Measurements from ENCODE around the gene CD22. TPM values are rescaled to one million over a fixed set of nuclear protein-coding genes. Genes with fewer than 3 reads are reported as not detected.

The CD22 gene
- total and polyA plus RNA-seq, 2 donors (not counting 3 experiments of a cell fraction or from before 2014, with no cell fraction given) = not detected

DNA sequence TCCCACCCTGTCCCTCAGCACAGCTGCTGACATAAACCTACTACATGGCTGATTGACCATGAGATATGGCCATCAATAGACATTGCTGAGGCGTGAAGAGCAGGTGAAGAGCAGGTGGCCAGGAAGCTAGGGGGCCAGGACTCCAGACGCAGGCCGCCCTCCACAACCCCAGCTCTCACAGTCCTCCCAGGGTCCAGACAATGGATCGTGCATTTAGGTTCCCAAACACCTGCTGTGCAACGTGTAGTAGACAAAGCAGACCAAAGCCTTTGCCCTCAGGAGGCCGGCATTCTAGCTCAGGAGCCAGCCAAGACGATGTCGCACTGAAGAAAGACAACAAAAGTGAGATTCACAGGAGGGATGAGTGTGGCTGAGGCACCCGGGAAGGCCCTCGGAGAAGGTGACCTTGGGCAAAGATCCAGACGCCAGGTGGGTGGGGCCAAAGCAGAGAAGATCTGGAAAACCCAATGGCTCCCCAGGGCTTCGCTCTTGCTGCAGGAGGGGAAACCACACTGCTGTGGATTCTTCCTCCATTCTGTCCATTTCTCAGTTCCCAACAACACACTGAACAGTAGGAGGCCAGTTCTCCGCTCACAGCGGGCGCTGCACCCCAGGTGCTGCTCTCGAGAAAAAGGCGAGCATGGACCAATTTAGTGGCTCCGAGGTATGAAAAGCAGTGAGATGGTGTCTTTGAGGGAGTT lies 20.1 kb downstream of the CD22 start:
- BruUV-seq (replicated peaks) = no TSS peak
- FAIRE-seq (no peak), DNase-seq (ENCODE audit: low read depth, low spot score) (no peak)
- no peaks in the 10 kb centered on the region for H3K9me3 ChIP-seq (replicated peaks; ENCODE audit: control insufficient read depth, insufficient read depth, low read length)
- H3K9ac ChIP-seq (replicated peaks; ENCODE audit: extremely low read depth, insufficient read depth, low read length) = no peak overlapping the region
- H2AFZ ChIP-seq (ENCODE audit: low read depth, low read length) = no peak overlapping the region
- H3K27ac ChIP-seq (ENCODE audit: insufficient read depth, low read depth, low read length) = no peak overlapping the region
- dilution Hi-C loops (cut with MboI; ENCODE audit: extremely low pct_ligation_motif_present, low sequenced_read_pairs) = no loop called here
- no peaks in the 10 kb centered on the region for H3K9me1 ChIP-seq (replicated peaks; ENCODE audit: control insufficient read depth, extremely low read depth, insufficient read depth, low read length)
- TF ChIP-seq FOS (IDR thresholded peaks at IDR 0.05; ENCODE audit: borderline replicate concordance, insufficient read depth, low read length) = no peak
- H3K27me3 ChIP-seq (ENCODE audit: control insufficient read depth in 2 of 2, insufficient read depth in 2 of 2, low read length in 2 of 2) = no peaks in the 10 kb centered on the region
- H3K4me1 ChIP-seq (ENCODE audit: control insufficient read depth, extremely low read depth, insufficient read depth, low read length) = no peaks in the 10 kb centered on the region
- no peaks in the 10 kb centered on the region for H3K79me2 ChIP-seq (ENCODE audit: control insufficient read depth, insufficient read depth, low read length)
- intact Hi-C loops (cut with micrococcal nuclease) = no loop called here
- H3K4me2 ChIP-seq (ENCODE audit: insufficient read depth, low read length) = no peak overlapping the region
- H3K36me3 ChIP-seq (ENCODE audit: control insufficient read depth in 2 of 2, extremely low read depth in 1 of 2, insufficient read depth in 2 of 2, low read length in 2 of 2) = no peaks in the 10 kb centered on the region
- CTCF ChIA-PET = interaction anchor here (1.8 kb wide), 1 partner anchor 146 kb away, joined by 8 read pairs; no protein-coding TSS in a partner anchor
- H4K20me1 ChIP-seq (replicated peaks; ENCODE audit: control insufficient read depth, extremely low read depth, insufficient read depth, low read length) = no peaks in the 10 kb centered on the region
- no peak overlapping the region for H3K4me3 ChIP-seq (replicated peaks in 1 of 3; ENCODE audit: insufficient read depth in 1 of 3, low read depth in 1 of 3, low read length in 3 of 3)
- POLR2A ChIA-PET = no interaction called here

DNA sequence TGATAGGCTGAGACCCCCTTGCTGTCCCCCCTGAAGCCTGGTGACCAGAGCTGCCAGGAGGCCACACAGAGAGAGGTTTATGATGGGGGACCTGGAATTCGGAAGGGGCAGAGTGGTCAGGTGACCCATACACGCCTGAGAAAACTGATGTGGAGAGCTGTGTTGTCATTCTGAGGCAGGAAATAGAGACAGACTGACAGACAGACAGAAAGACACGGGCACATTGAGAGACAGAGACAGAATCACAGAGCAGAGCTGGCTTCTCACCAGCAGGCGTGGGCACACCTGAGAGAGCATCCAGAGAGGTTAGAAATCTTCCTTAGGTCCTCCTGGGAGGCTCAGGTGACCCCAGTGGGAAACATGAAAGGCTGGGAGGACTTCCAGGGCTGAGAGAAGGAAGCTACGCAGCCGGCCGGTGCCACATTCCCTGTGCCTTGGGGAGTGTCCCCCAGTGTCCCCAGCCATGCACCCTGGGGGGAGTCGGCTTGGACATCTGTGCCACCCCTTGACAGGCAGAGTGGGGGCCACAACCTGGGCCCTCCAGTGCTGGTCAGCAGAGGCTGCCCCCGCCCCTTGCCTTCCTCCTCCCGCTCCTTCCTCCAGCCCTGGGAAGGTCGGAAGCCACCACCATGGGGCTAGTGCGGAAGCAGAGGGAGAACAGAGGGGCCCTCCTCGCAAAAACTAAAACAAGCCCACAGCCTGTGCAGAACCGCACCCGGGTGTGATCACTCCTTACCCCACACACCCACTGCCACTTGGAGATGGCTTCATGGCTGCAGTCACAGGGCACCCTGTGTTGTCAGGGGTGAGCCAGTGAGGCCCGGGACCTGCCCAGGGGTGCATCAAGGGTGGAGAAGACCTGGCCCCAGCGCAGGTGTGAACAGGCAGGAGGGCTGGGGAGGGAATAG lies 20.9 kb downstream of the CD22 start:
- no peak for DNase-seq (ENCODE audit: low read depth, low spot score)

More for the DNA sequence above, 20.9 kb downstream of the CD22 start:
- Histone ChIP-seq H3K4me3 (replicated peaks in 1 of 3; ENCODE audit: insufficient read depth in 1 of 3, low read depth in 1 of 3, low read length in 3 of 3) (no peak overlapping the region), H3K9ac (replicated peaks; ENCODE audit: extremely low read depth, insufficient read depth, low read length) (no peak overlapping the region), H3K27ac (ENCODE audit: insufficient read depth, low read depth, low read length) (no peak overlapping the region), H3K27me3 (ENCODE audit: control insufficient read depth in 2 of 2, insufficient read depth in 2 of 2, low read length in 2 of 2) (no peaks in the 10 kb centered on the region), H3K36me3 (ENCODE audit: control insufficient read depth in 2 of 2, extremely low read depth in 1 of 2, insufficient read depth in 2 of 2, low read length in 2 of 2) (no peaks in the 10 kb centered on the region), H3K79me2 (ENCODE audit: control insufficient read depth, insufficient read depth, low read length) (no peaks in the 10 kb centered on the region), H3K9me1 (replicated peaks; ENCODE audit: control insufficient read depth, extremely low read depth, insufficient read depth, low read length) (no peaks in the 10 kb centered on the region), H3K4me1 (ENCODE audit: control insufficient read depth, extremely low read depth, insufficient read depth, low read length) (no peaks in the 10 kb centered on the region), H4K20me1 (replicated peaks; ENCODE audit: control insufficient read depth, extremely low read depth, insufficient read depth, low read length) (no peaks in the 10 kb centered on the region), H3K4me2 (ENCODE audit: insufficient read depth, low read length) (no peak overlapping the region), H2AFZ (ENCODE audit: low read depth, low read length) (no peak overlapping the region), H3K9me3 (replicated peaks; ENCODE audit: control insufficient read depth, insufficient read depth, low read length) (no peaks in the 10 kb centered on the region)
- no peak for TF ChIP-seq GATA2 (IDR thresholded peaks at IDR 0.05; ENCODE audit: insufficient read depth, insufficient read length, low read depth, low read length)
- no peak for TF ChIP-seq POLR2A (IDR thresholded peaks at IDR 0.05; ENCODE audit: low read depth, low read length)
- TF ChIP-seq, protein P1, sequence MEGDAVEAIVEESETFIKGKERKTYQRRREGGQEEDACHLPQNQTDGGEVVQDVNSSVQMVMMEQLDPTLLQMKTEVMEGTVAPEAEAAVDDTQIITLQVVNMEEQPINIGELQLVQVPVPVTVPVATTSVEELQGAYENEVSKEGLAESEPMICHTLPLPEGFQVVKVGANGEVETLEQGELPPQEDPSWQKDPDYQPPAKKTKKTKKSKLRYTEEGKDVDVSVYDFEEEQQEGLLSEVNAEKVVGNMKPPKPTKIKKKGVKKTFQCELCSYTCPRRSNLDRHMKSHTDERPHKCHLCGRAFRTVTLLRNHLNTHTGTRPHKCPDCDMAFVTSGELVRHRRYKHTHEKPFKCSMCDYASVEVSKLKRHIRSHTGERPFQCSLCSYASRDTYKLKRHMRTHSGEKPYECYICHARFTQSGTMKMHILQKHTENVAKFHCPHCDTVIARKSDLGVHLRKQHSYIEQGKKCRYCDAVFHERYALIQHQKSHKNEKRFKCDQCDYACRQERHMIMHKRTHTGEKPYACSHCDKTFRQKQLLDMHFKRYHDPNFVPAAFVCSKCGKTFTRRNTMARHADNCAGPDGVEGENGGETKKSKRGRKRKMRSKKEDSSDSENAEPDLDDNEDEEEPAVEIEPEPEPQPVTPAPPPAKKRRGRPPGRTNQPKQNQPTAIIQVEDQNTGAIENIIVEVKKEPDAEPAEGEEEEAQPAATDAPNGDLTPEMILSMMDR (IDR thresholded peaks at IDR 0.05; ENCODE audit: extremely low read depth in 1 of 2, insufficient read depth in 1 of 2, low read depth in 1 of 2, low read length in 2 of 2) = no peak
- intact Hi-C loops (cut with micrococcal nuclease) = no loop called here
- BruUV-seq (replicated peaks) = no TSS peak
- CTCF ChIA-PET = interaction anchor here (0.8 to 1.8 kb wide), 2 partner anchors 118 to 145 kb away, joined by 3 to 8 read pairs; no protein-coding TSS in a partner anchor
- dilution Hi-C loops (cut with MboI; ENCODE audit: extremely low pct_ligation_motif_present, low sequenced_read_pairs) = no loop called here
- no peak for FAIRE-seq
- POLR2A ChIA-PET = no interaction called here
